Neural cell (in vitro differentiated cells): ENCODE data around the gene TRMT44.

Source experiments
- POLR2AphosphoS5 ChIP-seq: IDR thresholded peaks from 2 replicates; pipeline ENCODE4 v1.6.1; 2012
- SMC3 ChIP-seq: fragments of 450-650 bp; conservative IDR thresholded peaks from 2 replicates; pipeline ENCODE4 v1.6.1; 2014; ENCODE audit warnings: antibody characterized with exemption, mild to moderate bottlenecking, moderate library complexity; ENCODE audit not compliant: poor library complexity
- TF ChIP-seq, protein P1 (sequence below): fragments of 450-650 bp; IDR thresholded peaks from 2 replicates; pipeline ENCODE4 v1.5.1; 2014; ENCODE audit warnings: antibody characterized with exemption, mild to moderate bottlenecking, moderate library complexity; ENCODE audit not compliant: poor library complexity, severe bottlenecking
- TF ChIP-seq, protein P2 (sequence below): IDR thresholded peaks from 2 replicates; pipeline ENCODE4 v1.6.1; 2012; ENCODE audit warnings: borderline replicate concordance

- TF ChIP-seq, protein P1, sequence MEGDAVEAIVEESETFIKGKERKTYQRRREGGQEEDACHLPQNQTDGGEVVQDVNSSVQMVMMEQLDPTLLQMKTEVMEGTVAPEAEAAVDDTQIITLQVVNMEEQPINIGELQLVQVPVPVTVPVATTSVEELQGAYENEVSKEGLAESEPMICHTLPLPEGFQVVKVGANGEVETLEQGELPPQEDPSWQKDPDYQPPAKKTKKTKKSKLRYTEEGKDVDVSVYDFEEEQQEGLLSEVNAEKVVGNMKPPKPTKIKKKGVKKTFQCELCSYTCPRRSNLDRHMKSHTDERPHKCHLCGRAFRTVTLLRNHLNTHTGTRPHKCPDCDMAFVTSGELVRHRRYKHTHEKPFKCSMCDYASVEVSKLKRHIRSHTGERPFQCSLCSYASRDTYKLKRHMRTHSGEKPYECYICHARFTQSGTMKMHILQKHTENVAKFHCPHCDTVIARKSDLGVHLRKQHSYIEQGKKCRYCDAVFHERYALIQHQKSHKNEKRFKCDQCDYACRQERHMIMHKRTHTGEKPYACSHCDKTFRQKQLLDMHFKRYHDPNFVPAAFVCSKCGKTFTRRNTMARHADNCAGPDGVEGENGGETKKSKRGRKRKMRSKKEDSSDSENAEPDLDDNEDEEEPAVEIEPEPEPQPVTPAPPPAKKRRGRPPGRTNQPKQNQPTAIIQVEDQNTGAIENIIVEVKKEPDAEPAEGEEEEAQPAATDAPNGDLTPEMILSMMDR = no peak
- TF ChIP-seq POLR2AphosphoS5 = no peak
- no peak for TF ChIP-seq SMC3
- TF ChIP-seq, protein P2, sequence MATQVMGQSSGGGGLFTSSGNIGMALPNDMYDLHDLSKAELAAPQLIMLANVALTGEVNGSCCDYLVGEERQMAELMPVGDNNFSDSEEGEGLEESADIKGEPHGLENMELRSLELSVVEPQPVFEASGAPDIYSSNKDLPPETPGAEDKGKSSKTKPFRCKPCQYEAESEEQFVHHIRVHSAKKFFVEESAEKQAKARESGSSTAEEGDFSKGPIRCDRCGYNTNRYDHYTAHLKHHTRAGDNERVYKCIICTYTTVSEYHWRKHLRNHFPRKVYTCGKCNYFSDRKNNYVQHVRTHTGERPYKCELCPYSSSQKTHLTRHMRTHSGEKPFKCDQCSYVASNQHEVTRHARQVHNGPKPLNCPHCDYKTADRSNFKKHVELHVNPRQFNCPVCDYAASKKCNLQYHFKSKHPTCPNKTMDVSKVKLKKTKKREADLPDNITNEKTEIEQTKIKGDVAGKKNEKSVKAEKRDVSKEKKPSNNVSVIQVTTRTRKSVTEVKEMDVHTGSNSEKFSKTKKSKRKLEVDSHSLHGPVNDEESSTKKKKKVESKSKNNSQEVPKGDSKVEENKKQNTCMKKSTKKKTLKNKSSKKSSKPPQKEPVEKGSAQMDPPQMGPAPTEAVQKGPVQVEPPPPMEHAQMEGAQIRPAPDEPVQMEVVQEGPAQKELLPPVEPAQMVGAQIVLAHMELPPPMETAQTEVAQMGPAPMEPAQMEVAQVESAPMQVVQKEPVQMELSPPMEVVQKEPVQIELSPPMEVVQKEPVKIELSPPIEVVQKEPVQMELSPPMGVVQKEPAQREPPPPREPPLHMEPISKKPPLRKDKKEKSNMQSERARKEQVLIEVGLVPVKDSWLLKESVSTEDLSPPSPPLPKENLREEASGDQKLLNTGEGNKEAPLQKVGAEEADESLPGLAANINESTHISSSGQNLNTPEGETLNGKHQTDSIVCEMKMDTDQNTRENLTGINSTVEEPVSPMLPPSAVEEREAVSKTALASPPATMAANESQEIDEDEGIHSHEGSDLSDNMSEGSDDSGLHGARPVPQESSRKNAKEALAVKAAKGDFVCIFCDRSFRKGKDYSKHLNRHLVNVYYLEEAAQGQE = no peak
Observed at GRCh38 chr4:8478801-8479744, 38.5 kb downstream of the TRMT44 start.
